Adrenal gland (tissue), 5 donors: ENCODE measurements around the gene CHST8.

Source experiments
- CTCF ChIP-seq, 6 experiments: fragments of 450-650 bp in 4 of 6; fragments of 200-600 bp in 2 of 6; sonication (generic) in 1 of 6; IDR thresholded peaks; 1 replicate in 5 of 6; 2 replicates in 1 of 6; pipeline versions ENCODE4 v1.5.1 to v1.8.0; 2016 to 2021; ENCODE audit warnings: antibody characterized with exemption in 6 of 6, mild to moderate bottlenecking in 2 of 6, moderate library complexity in 1 of 6
- POLR2A ChIP-seq, 2 donors: fragments of 450-650 bp; IDR thresholded peaks; one replicate each; pipeline ENCODE4 v1.6.1; 2017; ENCODE audit warnings: antibody characterized with exemption in 2 of 2, mild to moderate bottlenecking in 2 of 2, moderate library complexity in 1 of 2
- donor health status: DM: no; HTN: no; CAD: no.

DNA sequence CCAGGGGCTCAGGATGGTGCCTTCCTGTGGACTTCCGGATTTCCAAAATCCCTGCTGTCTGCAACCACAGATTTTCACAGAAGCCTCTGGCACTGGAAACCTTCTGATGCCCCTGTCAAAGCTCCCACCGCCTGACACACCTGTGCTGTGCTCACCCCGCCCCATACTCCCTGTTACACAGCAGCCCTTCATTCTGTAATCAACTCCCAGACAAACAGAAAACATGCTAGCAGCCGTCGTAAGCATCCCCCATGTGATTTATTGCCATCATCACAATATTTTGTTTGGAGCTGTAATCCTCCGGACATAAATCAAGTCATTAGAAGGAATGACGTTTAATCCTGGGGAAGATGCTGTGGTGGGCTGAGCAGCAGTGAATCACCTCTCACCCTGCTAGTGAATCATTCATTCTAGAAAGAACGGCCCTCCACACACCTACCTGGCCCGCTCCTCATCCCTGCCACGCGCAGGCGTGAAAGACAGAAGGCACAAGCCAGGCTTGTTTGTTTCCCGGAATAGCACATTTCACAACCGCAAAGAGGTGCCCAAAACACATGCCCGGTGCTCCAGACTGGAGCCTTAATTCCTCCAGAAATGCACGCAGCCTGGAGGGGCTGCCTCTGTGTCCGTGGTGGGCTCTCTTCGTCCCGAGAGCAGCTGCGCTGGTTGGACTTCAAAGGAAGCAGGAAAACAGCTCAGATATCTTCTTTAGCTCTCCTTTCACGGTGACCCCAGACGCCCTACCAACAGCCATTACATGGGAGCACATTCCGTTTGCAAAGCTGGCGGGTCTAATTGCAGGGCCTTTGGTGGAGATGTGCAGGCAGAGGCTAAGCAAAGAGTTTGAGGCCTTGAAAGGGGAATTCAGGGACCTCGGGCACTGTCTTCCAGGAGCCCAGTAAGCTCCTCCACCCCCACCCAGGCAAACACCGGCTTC lies 133.6 kb downstream of the CHST8 start:
- TF ChIP-seq CTCF (IDR thresholded peaks at IDR 0.05) (no peak), POLR2A (IDR thresholded peaks at IDR 0.05) (no peak)
